GM23248 (cell line): ENCODE results near the gene CGA.

ENCODE experiments used
- EZH2 ChIP-seq: fragments of 200-600 bp; sonication (generic); IDR thresholded peaks from 2 replicates; pipeline ENCODE4 v1.6.1; 2018; ENCODE audit warnings: antibody characterized with exemption, mild to moderate bottlenecking; ENCODE audit not compliant: insufficient read depth, poor library complexity, severe bottlenecking
- EZH2phosphoT487 ChIP-seq: fragments of 200-600 bp; sonication (generic); IDR thresholded peaks from 2 replicates; pipeline ENCODE4 v1.6.1; 2018; ENCODE audit warnings: antibody characterized with exemption, moderate library complexity, mild to moderate bottlenecking, low read depth; ENCODE audit not compliant: insufficient read depth

DNA sequence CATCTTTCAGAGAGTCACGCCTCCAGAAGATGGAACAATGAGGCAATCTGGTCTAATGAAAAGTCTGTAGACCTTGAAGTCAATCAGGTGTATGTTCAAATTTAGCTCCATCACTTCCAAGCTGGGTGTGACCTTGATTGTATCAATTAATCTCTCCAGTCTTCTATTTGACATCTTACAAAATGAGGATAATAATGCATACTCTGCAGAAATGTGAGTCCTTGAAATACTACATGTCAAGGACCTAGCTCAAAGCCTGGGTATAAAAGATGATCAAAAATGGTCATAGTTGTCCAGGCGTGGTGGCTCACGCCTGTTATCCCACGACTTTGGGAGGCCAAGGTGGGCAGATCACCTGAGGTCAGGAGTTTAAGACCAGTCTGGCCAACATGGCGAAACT is 29.8 kb downstream of the CGA start:
- no peak for TF ChIP-seq EZH2phosphoT487
- no peak for TF ChIP-seq EZH2
